Neural progenitor cell (in vitro differentiated cells): ENCODE results near the gene KCNMA1. TPM values are rescaled to one million over a fixed set of nuclear protein-coding genes. Genes with fewer than 3 reads are reported as not detected.

Experiments
- DNase-seq: peaks from one replicate; pipeline ENCODE4 v3.0.0-alpha.2; 2016; ENCODE audit warnings: low spot score
- H2AFZ ChIP-seq: fragments of 200-600 bp; sonication (generic); replicated peaks from 2 replicates; pipeline ENCODE4 v1.6.1; 2016; ENCODE audit warnings: antibody characterized with exemption
- H3F3A ChIP-seq: fragments of 200-600 bp; sonication (generic); 2 replicates; pipeline ENCODE4 v1.6.1; 2016; ENCODE audit warnings: antibody characterized with exemption, low read depth
- H3K27ac ChIP-seq: fragments of 200-600 bp; sonication (generic); 2 replicates; pipeline ENCODE4 v1.5.1; 2016; ENCODE audit warnings: mild to moderate bottlenecking
- H3K27me3 ChIP-seq: fragments of 200-600 bp; sonication (generic); 2 replicates; pipeline ENCODE4 v1.6.1; 2016; ENCODE audit warnings: mild to moderate bottlenecking, moderate library complexity
- H3K36me3 ChIP-seq: fragments of 200-600 bp; sonication (generic); 2 replicates; pipeline ENCODE4 v1.5.1; 2016
- H3K4me1 ChIP-seq: fragments of 200-600 bp; sonication (generic); 2 replicates; pipeline ENCODE4 v1.6.1; 2016; ENCODE audit warnings: mixed run types
- H3K4me2 ChIP-seq: fragments of 200-600 bp; sonication (generic); 2 replicates; pipeline ENCODE4 v1.6.1; 2016
- H3K4me3 ChIP-seq: fragments of 200-600 bp; sonication (generic); 2 replicates; pipeline ENCODE4 v1.5.1; 2016
- H3K79me2 ChIP-seq: fragments of 200-600 bp; sonication (generic); 2 replicates; pipeline ENCODE4 v1.6.1; 2016; ENCODE audit warnings: low read depth
- H3K9ac ChIP-seq: fragments of 200-600 bp; sonication (generic); 2 replicates; pipeline ENCODE4 v1.6.1; 2016
- H3K9me3 ChIP-seq: fragments of 200-600 bp; sonication (generic); 2 replicates; pipeline ENCODE4 v1.5.1; 2016; ENCODE audit warnings: low read depth
- H4K20me1 ChIP-seq: fragments of 200-600 bp; sonication (generic); 2 replicates; pipeline ENCODE4 v1.6.1; 2016; ENCODE audit warnings: low read depth
- H3K27ac Mint-ChIP-seq: 3 replicates; pipeline ENCODE4 v1.8.0; 2021; ENCODE audit warnings: mixed read lengths
- H3K27me3 Mint-ChIP-seq: 2 replicates; pipeline ENCODE4 v1.8.0; 2022; ENCODE audit warnings: low read depth, mild to moderate bottlenecking, inconsistent platforms, moderate library complexity, mixed read lengths; ENCODE audit not compliant: insufficient read depth
- H3K36me3 Mint-ChIP-seq: 3 replicates; pipeline ENCODE4 v1.8.0; 2021; ENCODE audit warnings: mixed read lengths
- H3K4me1 Mint-ChIP-seq: 3 replicates; pipeline ENCODE4 v1.8.0; 2021; ENCODE audit warnings: mixed read lengths
- H3K4me3 Mint-ChIP-seq: 3 replicates; pipeline ENCODE4 v1.8.0; 2021; ENCODE audit warnings: mild to moderate bottlenecking, moderate library complexity, mixed read lengths
- H3K9me3 Mint-ChIP-seq: 3 replicates; pipeline ENCODE4 v1.8.0; 2020; ENCODE audit warnings: mixed read lengths
- CTCF ChIP-seq: fragments of 200-600 bp; sonication (generic); IDR thresholded peaks from 2 replicates; pipeline ENCODE4 v1.5.1; 2017; ENCODE audit warnings: antibody characterized with exemption, mild to moderate bottlenecking
- EZH2 ChIP-seq: fragments of 200-600 bp; sonication (generic); IDR thresholded peaks from 2 replicates; pipeline ENCODE4 v1.6.1; 2017; ENCODE audit warnings: antibody characterized with exemption, mild to moderate bottlenecking, moderate library complexity
- EZH2phosphoT487 ChIP-seq: fragments of 200-600 bp; sonication (generic); IDR thresholded peaks from 2 replicates; pipeline ENCODE4 v1.6.1; 2017; ENCODE audit warnings: antibody characterized with exemption
- total RNA-seq: library from RNA; depleted of rRNA; stranded (reverse); fragments of >200 nt; gene quantifications from 2 replicates; pipeline ENCODE4 v1.2.3, GENCODE V29; 2015; ENCODE audit warnings: low replicate concordance

KCNMA1 gene
- total RNA-seq, 1 donor from 2014 or later: 2.4 TPM

- Histone ChIP-seq H2AFZ (no peak overlapping the region), H3K4me2 (no peak overlapping the region), H3K4me3 (no peak overlapping the region), H3K27ac (no peak overlapping the region), H3K4me1 (peaks cover 19% of the 10 kb centered on the region), H4K20me1 (no peaks in the 10 kb centered on the region), H3F3A (no peaks in the 10 kb centered on the region), H3K27me3 (no peaks in the 10 kb centered on the region), H3K79me2 (no peaks in the 10 kb centered on the region), H3K9ac (no peak overlapping the region), H3K36me3 (no peaks in the 10 kb centered on the region), H3K9me3 (no peaks in the 10 kb centered on the region)
- H3K27ac Mint-ChIP-seq: no peak overlapping the region
- H3K27me3 Mint-ChIP-seq: peaks cover 3% of the 10 kb centered on the region
- H3K9me3 Mint-ChIP-seq: no peaks in the 10 kb centered on the region
- H3K4me1 Mint-ChIP-seq: peaks cover 33% of the 10 kb centered on the region
- no peak overlapping the region for H3K4me3 Mint-ChIP-seq
- TF ChIP-seq CTCF: no peak
- no peak for TF ChIP-seq EZH2
- TF ChIP-seq EZH2phosphoT487: no peak
- no peaks in the 10 kb centered on the region for H3K36me3 Mint-ChIP-seq
- DNase-seq: no peak
Measured at GRCh38 chr10:77482072-77482471, 155.5 kb downstream of the KCNMA1 start.

- no peaks in the 10 kb centered on the region for H3K27me3 ChIP-seq
- H3K36me3 ChIP-seq: no peaks in the 10 kb centered on the region
- H3K4me1 ChIP-seq: peaks cover 19% of the 10 kb centered on the region
- H3K79me2 ChIP-seq: no peaks in the 10 kb centered on the region
- no peak overlapping the region for H3K9ac ChIP-seq
- no peaks in the 10 kb centered on the region for H3K9me3 ChIP-seq
- H3K36me3 Mint-ChIP-seq: no peaks in the 10 kb centered on the region
- H2AFZ ChIP-seq: no peak overlapping the region
- no peaks in the 10 kb centered on the region for H3K27me3 Mint-ChIP-seq
- no peak overlapping the region for H3K4me2 ChIP-seq
- H3K4me3 ChIP-seq: no peak overlapping the region
- H3K4me1 Mint-ChIP-seq: peaks cover 35% of the 10 kb centered on the region
- no peaks in the 10 kb centered on the region for H3K9me3 Mint-ChIP-seq
- H4K20me1 ChIP-seq: no peaks in the 10 kb centered on the region
- no peak for TF ChIP-seq EZH2
- TF ChIP-seq CTCF: no peak
- no peak for TF ChIP-seq EZH2phosphoT487
- no peaks in the 10 kb centered on the region for H3F3A ChIP-seq
- no peak overlapping the region for H3K4me3 Mint-ChIP-seq
- no peak for DNase-seq
- no peak overlapping the region for H3K27ac ChIP-seq
- H3K27ac Mint-ChIP-seq: no peak overlapping the region
Measured at GRCh38 chr10:77479586-77479985, 158.0 kb downstream of the KCNMA1 start.

- Mint-ChIP-seq H3K9me3 (no peaks in the 10 kb centered on the region), H3K27ac (no peak overlapping the region), H3K4me3 (no peak overlapping the region), H3K27me3 (no peaks in the 10 kb centered on the region), H3K36me3 (no peaks in the 10 kb centered on the region), H3K4me1 (peaks cover 31% of the 10 kb centered on the region)
- H2AFZ ChIP-seq: no peak overlapping the region
- H4K20me1 ChIP-seq: no peaks in the 10 kb centered on the region
- H3K4me3 ChIP-seq: no peak overlapping the region
- no peak overlapping the region for H3K4me2 ChIP-seq
- no peaks in the 10 kb centered on the region for H3K36me3 ChIP-seq
- no peak overlapping the region for H3K9ac ChIP-seq
- peaks cover 17% of the 10 kb centered on the region for H3K4me1 ChIP-seq
- H3K79me2 ChIP-seq: no peaks in the 10 kb centered on the region
- no peaks in the 10 kb centered on the region for H3F3A ChIP-seq
- no peak overlapping the region for H3K27ac ChIP-seq
- H3K27me3 ChIP-seq: no peaks in the 10 kb centered on the region
- TF ChIP-seq EZH2 (no peak), CTCF (no peak), EZH2phosphoT487 (no peak)
- no peak for DNase-seq
- H3K9me3 ChIP-seq: no peaks in the 10 kb centered on the region
Measured at GRCh38 chr10:77478962-77479359, 158.6 kb downstream of the KCNMA1 start.
